Measurements from ENCODE around the gene XRRA1. TPM values are rescaled to one million over a fixed set of nuclear protein-coding genes. Genes with fewer than 3 reads are reported as not detected.
"Not testable (repeated sequence)": the region's sequence is repeated elsewhere in the genome, so short reads cannot be mapped to it uniquely, and the experiment has no call there.

The XRRA1 gene
- total and polyA plus RNA-seq, 8 donors = 2.1 to 57.7 (median 6.5) TPM

DNA sequence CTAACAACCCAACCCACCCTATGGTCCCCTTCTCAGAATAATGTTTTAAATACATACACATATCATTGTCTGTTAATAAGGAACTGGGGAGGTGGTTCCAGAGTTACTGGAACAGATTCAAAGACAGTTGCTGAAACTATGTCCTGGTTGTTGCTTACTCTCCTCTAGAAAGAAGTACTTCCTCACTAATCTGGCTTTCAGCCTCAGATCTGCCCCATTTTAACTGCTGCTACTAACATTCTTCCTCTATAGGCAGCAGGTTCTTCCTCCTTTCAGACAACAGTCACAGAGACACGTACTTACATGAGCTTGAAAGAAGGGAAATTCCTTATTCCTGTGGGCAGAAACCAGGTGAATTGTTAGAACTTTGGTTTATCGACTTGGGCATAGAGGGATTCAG, 31.7 kb upstream of the XRRA1 start:
- TF ChIP-seq EP300 (IDR thresholded peaks at IDR 0.05) (no peak), POLR2AphosphoS5 (IDR thresholded peaks at IDR 0.05) (no peak), POLR2A (IDR thresholded peaks at IDR 0.05) (no peak)
- TF ChIP-seq, protein P1, sequence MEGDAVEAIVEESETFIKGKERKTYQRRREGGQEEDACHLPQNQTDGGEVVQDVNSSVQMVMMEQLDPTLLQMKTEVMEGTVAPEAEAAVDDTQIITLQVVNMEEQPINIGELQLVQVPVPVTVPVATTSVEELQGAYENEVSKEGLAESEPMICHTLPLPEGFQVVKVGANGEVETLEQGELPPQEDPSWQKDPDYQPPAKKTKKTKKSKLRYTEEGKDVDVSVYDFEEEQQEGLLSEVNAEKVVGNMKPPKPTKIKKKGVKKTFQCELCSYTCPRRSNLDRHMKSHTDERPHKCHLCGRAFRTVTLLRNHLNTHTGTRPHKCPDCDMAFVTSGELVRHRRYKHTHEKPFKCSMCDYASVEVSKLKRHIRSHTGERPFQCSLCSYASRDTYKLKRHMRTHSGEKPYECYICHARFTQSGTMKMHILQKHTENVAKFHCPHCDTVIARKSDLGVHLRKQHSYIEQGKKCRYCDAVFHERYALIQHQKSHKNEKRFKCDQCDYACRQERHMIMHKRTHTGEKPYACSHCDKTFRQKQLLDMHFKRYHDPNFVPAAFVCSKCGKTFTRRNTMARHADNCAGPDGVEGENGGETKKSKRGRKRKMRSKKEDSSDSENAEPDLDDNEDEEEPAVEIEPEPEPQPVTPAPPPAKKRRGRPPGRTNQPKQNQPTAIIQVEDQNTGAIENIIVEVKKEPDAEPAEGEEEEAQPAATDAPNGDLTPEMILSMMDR (IDR thresholded peaks at IDR 0.05) = no peak

DNA sequence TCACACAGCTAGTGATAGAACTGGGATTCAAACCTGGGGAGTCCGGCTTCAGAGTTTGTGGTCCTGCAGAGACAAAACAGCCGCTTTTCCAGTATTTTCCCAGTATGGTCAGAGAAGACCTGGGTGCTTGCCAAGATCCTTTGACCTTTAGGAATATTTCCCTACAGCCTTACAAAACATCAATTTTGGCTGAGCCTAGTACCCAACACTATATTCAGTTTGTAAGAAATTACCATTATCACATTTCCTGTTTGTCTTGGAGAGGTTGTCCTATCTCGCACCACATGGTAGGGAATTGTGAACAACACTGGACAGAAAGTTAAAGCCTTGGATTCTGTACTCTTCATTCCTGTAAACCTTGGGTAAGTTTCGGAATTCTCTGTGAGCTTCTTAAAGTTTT, 29.1 kb upstream of the XRRA1 start:
- Histone ChIP-seq H3K4me1 (peaks cover 0 to 1% (median 0%) of the 10 kb centered on the region in 4 donors), H3K27me3 (no peaks in the 10 kb centered on the region), H3K27ac (no peak overlapping the region), H3K4me3 (no peak overlapping the region), H3K9me3 (no peaks in the 10 kb centered on the region), H3K36me3 (peaks cover 15 to 74% (median 67%) of the 10 kb centered on the region in 4 donors)
- 90 to 96% (median 93%) methylated on average over 4 of the region's 4 CpGs for WGBS, 5 donors
- intact Hi-C loops (cut with DNase I; ENCODE audit: low total_unique reads) = no loop called here
- TF ChIP-seq POLR2AphosphoS5 (IDR thresholded peaks at IDR 0.05) (no peak), EP300 (IDR thresholded peaks at IDR 0.05) (no peak), POLR2A (IDR thresholded peaks at IDR 0.05) (no peak)
- DNase-seq = no peak

More for the DNA sequence above, 31.7 kb upstream of the XRRA1 start:
- peaks cover 8 to 48% (median 41%) of the 10 kb centered on the region in 4 donors for H3K36me3 ChIP-seq
- H3K4me3 ChIP-seq = no peak overlapping the region
- intact Hi-C loops (cut with DNase I; ENCODE audit: low total_unique reads) = no loop called here
- no peak overlapping the region for H3K27ac ChIP-seq
- no peaks in the 10 kb centered on the region for H3K27me3 ChIP-seq
- no peak for DNase-seq
- H3K4me1 ChIP-seq = peaks cover 0 to 11% (median 7%) of the 10 kb centered on the region in 4 donors
- 84 to 98% (median 91%) methylated on average over 2 of the region's 2 CpGs for WGBS, 5 donors
- H3K9me3 ChIP-seq = no peaks in the 10 kb centered on the region

DNA sequence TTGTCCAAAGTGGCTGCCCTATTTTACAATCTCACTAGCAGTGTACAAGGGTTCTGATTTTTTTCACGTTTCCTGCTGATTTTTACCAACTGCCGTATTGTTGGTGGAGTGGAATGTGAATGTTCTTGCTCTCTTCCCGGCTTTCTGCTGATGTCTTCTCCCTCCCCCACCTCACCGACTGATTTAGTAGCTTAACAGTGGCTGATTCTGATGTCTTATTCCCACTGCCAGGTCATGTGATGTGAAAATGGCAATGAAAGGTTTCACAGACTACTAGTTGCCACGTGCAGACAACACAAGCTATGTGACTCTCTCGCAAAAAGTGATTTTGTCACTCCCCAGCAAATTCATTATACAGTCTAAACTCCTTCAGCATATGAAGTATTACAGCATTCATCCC, 22.5 kb upstream of the XRRA1 start:
- no peak for DNase-seq
- WGBS, 5 donors = 87 to 91% (median 89%) methylated on average over 6 of the region's 6 CpGs
- Histone ChIP-seq H3K36me3 (peaks cover 32 to 98% (median 98%) of the 10 kb centered on the region in 4 donors), H3K4me1 (peaks cover 0 to 4% (median 0%) of the 10 kb centered on the region in 4 donors), H3K27me3 (no peaks in the 10 kb centered on the region), H3K27ac (no peak overlapping the region), H3K4me3 (no peak overlapping the region), H3K9me3 (no peaks in the 10 kb centered on the region)
- intact Hi-C loops (cut with DNase I; ENCODE audit: low total_unique reads) = no loop called here
- TF ChIP-seq, protein P1 (IDR thresholded peaks at IDR 0.05) = no peak
- TF ChIP-seq POLR2A (IDR thresholded peaks at IDR 0.05) = no peak
- TF ChIP-seq POLR2AphosphoS5 (IDR thresholded peaks at IDR 0.05) = no peak
- TF ChIP-seq EP300 (IDR thresholded peaks at IDR 0.05) = no peak

DNA sequence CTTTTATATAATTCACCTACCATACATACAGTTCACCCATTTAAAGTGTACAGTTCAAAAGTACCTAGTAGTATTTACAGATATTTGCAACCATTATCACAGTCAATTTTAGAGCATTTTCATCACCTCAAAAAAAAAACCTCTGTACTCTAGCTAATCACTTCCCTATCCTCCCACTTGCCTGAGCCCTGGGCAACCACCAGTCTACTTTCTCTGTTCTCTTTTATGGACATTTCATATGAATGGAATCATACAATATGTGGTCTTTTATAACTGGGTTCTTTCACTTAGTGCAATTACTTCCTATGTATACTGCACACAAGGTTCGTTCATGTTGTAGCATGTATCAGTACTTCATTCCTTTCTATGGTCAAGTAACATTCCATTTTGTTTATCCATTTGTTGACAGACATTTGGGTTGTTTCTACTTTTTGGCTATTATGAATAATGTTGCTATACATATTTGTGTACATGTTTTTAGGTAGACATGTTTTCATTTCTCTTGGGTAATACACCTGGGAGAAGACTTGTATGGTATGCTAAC, 22.0 kb upstream of the XRRA1 start:
- Histone ChIP-seq H3K36me3 (peaks cover 27 to 98% (median 95%) of the 10 kb centered on the region in 4 donors), H3K9me3 (no peaks in the 10 kb centered on the region), H3K4me3 (no peak overlapping the region), H3K27ac (no peak overlapping the region), H3K4me1 (peaks cover 0 to 4% (median 0%) of the 10 kb centered on the region in 4 donors), H3K27me3 (no peaks in the 10 kb centered on the region)
- no peak for TF ChIP-seq POLR2A (IDR thresholded peaks at IDR 0.05)
- no peak for DNase-seq
- intact Hi-C loops (cut with DNase I; ENCODE audit: low total_unique reads) = no loop called here
- WGBS, 5 donors = 84 to 96% (median 87%) methylated on average over 1 of the region's 1 CpG

DNA sequence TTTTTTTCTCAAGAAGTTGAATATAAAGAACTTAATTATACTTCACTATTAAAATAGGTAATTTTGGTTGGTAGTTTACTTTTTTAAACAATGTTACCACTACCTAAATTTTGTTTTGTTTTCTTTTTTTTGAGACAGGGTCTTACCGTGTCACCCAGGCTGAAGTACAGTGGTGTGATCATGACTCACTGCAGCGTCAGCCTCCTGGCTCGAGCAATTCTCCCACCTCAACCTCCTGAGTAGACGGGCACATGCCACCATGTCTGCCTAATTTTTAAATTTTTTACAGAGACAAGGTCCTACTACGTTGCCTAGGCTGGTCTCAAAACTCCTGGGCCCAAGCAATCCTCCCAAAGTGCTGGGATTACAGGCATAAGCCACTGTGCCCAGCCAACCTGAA, 17.8 kb upstream of the XRRA1 start:
- no peak overlapping the region for H3K27ac ChIP-seq
- no peak for DNase-seq
- TF ChIP-seq EP300 (IDR thresholded peaks at IDR 0.05) = no peak
- no peak for TF ChIP-seq POLR2AphosphoS5 (IDR thresholded peaks at IDR 0.05)
- TF ChIP-seq, protein P1 (IDR thresholded peaks at IDR 0.05) = no peak
- no peak for TF ChIP-seq POLR2A (IDR thresholded peaks at IDR 0.05)
- no peaks in the 10 kb centered on the region for H3K9me3 ChIP-seq
- peaks cover 0 to 37% (median 18%) of the 10 kb centered on the region in 4 donors for H3K4me1 ChIP-seq
- 83 to 95% (median 87%) methylated on average over 5 of the region's 5 CpGs for WGBS, 5 donors
- no peak overlapping the region for H3K4me3 ChIP-seq
- H3K27me3 ChIP-seq = no peaks in the 10 kb centered on the region
- intact Hi-C loops (cut with DNase I; ENCODE audit: low total_unique reads) = no loop called here
- H3K36me3 ChIP-seq = peaks cover 16 to 74% (median 69%) of the 10 kb centered on the region in 4 donors

DNA sequence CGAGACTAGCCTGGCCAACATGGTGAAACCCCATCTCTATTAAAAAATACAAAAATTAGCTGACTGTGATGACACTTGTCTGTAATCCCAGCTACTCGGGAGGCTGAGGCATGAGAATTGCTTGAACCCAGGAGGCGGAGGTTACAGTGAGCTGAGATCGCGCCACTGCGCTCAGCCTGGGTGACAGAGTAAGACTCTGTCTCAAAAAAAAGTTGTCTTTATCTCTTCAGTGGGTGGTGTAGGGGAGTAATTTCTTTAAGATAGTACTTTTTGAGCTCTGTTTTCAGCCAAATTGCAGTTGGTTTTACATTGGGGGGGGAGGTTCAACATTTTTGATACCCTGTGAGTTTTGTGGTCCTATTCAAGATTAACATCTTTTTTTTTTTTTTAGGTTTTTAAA, 11.2 kb upstream of the XRRA1 start:
- H3K4me1 ChIP-seq = peaks cover 10 to 91% (median 53%) of the 10 kb centered on the region in 4 donors
- 91 to 97% (median 95%) methylated on average over 6 of the region's 6 CpGs for WGBS, 5 donors
- H3K9me3 ChIP-seq; DNase-seq; H3K27ac ChIP-seq; H3K4me3 ChIP-seq; intact Hi-C loops (cut with DNase I; ENCODE audit: low total_unique reads); H3K27me3 ChIP-seq: not testable (repeated sequence)
- H3K36me3 ChIP-seq = peaks cover 0 to 18% (median 11%) of the 10 kb centered on the region in 4 donors
